HG03520 (cell line): ENCODE results near the gene MCMBP.
"Not testable (repeated sequence)": the region's sequence is repeated elsewhere in the genome, so short reads cannot be mapped to it uniquely, and the experiment has no call there.

ENCODE experiments used
- ATAC-seq: cut with Tn5 transposase; IDR thresholded peaks from one replicate; pipeline ENCODE4 v1.9.1; 2021; ENCODE audit warnings: mild to moderate bottlenecking, moderate library complexity; ENCODE audit not compliant: unreplicated experiment

Gene MCMBP, protein sequence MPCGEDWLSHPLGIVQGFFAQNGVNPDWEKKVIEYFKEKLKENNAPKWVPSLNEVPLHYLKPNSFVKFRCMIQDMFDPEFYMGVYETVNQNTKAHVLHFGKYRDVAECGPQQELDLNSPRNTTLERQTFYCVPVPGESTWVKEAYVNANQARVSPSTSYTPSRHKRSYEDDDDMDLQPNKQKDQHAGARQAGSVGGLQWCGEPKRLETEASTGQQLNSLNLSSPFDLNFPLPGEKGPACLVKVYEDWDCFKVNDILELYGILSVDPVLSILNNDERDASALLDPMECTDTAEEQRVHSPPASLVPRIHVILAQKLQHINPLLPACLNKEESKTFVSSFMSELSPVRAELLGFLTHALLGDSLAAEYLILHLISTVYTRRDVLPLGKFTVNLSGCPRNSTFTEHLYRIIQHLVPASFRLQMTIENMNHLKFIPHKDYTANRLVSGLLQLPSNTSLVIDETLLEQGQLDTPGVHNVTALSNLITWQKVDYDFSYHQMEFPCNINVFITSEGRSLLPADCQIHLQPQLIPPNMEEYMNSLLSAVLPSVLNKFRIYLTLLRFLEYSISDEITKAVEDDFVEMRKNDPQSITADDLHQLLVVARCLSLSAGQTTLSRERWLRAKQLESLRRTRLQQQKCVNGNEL

GRCh38 chr10:119872610-119872859, at the start of gene MCMBP:
Gene MCMBP (minus strand): TSS chr10:119872843. CDS start chr10:119872584, 259 bp downstream.
- ATAC-seq = no peak

- ATAC-seq = no peak
Observed at GRCh38 chr10:119919826-119920225, 47.2 kb upstream of the MCMBP start.

DNA sequence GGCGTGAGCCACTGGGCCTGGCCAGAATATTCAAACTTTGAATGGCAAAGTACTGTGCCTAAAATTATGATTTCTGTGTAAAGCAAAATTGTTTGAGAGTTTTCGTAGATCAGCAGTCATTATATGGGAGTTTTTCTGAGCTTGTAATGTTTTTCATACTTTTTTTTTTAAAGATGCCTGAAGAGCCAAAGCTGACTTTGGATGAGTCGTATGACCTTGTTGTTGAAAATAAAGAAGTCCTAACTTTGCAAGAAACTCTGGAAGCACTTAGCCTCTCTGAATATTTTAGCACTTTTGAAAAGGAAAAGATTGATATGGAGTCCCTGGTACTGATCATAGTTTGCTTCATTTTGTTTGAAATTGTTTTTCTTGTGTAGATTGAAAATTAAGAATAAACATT, 46.6 kb upstream of the MCMBP start:
- no peak for ATAC-seq

DNA sequence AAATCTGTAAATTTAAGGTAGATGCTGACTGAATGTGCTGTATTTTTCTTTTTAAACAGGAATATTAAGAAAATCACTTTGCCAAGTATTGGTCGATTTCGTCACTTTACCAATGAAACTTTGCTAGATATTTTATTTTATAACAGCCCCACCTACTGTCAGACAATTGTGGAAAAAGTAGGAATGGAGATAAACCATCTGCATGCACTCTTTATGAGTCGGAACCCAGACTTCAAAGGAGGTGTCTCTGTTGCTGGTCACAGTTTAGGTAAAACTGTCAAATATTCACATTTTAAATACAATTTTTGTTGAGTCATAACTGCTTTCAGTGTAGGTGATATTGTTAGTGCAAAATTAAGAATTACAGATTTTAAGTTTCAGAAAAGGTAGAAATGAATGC, 45.1 kb upstream of the MCMBP start:
- no peak for ATAC-seq

GRCh38 chr10:119910689-119911088, 38.0 kb upstream of the MCMBP start:
- ATAC-seq = no peak

DNA sequence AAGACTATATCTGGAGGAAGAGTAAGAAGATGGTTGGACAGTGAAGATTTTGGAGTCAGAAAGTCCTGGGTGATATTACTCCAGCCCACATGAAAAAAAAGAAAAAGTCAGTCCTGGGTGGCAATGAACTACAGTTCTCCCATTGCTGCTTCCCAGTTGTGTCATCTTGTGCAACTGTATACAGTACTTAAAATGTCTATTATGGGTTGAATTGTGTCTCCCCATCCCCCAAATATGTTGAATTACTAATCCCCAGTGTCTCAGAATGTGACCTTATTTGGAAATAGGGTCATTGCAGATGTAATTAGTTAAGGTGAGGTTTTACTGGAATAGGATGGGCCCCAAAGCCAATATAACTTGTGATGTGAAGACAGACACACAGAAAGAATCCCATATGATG, 35.5 kb upstream of the MCMBP start:
- ATAC-seq = no peak

DNA sequence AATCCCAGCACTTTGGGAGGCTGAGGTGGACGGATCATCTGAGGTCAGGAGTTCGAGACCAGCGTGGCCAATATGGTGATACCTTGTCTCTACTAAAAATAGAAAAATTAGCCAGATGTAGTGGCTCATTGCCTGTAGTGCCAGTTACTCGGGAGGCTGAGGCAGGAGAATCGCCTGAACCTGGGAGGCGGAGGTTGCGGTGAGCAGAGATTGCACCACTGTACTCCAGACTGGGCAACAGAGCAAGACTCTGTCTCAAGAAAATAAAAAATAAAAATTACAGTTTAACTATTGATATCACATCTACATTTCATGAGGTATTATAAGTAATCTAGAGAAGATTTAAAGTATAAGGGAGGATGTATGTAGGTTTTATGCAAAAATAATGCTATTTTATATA, 35.1 kb upstream of the MCMBP start:
- not testable (repeated sequence) for ATAC-seq

- ATAC-seq = no peak
Observed at GRCh38 chr10:119903946-119904666, 31.5 kb upstream of the MCMBP start.

DNA sequence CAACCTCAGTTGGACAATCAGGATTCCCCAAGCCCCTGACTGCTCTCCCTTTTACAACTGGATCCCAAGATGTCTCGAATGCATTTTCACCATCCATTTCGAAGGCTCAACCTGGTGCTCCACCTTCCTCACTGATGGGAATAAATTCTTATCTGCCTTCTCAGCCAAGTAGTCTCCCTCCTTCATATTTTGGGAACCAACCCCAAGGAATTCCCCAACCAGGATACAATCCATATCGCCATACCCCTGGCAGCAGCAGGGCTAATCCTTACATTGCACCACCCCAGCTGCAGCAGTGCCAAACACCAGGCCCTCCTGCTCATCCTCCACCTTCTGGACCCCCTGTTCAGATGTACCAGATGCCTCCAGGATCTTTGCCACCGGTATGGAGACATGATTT, 25.9 kb upstream of the MCMBP start:
- no peak for ATAC-seq

DNA sequence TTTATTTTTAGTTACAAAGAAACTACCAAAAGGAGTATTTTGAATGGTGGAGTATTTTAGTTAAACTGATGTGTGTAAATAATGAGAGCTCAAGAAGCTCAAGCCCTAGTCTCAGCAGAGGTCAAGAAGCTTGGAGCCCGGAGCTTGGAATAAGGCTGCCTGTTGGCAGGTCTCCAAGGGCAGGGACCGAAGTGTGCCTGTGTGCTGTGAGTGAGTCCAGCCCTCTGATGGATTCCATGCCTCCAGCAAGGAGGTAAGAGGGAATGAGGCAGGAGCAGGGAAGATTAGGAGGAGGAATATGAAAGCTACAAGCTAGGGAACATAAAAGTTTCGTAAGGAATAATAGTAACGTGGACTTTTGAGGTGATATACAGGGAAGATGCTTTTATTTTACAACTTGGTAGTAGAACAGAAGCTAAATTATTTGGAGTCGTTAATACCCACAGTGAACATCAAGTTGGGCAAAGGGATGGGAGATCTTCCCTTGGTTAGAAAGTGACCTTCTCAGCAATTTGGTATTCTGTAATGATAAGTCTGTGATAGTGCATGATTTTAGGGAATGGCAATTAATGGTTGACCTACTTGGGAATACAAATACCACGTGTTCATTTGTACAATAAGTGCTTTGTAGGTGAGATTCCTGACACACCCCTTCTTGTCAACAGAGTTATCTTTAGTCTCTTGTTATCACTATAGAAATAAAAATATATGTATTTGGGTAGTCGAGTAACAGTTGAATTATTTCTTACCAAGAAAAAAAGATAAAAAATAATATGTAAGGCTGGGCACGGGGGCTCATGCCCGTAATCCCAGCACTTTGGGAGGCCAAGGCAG, 24.5 kb upstream of the MCMBP start:
- ATAC-seq = no peak

DNA sequence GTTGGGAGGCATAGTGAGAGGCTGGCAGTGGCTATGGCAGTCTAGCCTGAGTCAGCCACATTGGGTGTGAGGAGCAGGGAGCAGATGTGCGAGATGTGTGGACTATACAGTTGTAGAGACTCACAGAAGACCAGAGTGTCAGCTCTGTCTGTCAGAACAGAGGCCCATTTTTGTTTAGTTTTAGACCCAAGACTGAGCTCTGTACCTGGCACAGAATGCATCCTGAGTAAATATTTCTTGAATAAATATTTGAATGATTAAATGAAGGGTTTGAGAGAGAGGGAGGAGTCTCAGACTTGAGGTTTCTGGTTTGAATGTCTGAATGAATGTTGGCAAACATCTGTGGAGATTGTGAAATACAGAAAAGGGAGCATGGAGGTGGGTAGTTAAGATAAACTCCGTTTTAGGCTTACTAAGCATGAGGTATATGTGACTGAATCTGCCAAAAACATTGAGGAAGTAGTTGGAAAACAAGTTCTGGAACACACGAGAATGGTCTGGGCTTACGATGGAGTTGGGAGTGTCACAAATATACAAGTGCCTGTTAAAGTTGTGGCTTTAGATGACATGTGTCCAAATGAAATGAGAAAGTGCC, 23.5 kb upstream of the MCMBP start:
- no peak for ATAC-seq

GRCh38 chr10:119893845-119894427, 21.3 kb upstream of the MCMBP start:
- no peak for ATAC-seq

GRCh38 chr10:119893074-119893473, 20.4 kb upstream of the MCMBP start:
- ATAC-seq = no peak

DNA sequence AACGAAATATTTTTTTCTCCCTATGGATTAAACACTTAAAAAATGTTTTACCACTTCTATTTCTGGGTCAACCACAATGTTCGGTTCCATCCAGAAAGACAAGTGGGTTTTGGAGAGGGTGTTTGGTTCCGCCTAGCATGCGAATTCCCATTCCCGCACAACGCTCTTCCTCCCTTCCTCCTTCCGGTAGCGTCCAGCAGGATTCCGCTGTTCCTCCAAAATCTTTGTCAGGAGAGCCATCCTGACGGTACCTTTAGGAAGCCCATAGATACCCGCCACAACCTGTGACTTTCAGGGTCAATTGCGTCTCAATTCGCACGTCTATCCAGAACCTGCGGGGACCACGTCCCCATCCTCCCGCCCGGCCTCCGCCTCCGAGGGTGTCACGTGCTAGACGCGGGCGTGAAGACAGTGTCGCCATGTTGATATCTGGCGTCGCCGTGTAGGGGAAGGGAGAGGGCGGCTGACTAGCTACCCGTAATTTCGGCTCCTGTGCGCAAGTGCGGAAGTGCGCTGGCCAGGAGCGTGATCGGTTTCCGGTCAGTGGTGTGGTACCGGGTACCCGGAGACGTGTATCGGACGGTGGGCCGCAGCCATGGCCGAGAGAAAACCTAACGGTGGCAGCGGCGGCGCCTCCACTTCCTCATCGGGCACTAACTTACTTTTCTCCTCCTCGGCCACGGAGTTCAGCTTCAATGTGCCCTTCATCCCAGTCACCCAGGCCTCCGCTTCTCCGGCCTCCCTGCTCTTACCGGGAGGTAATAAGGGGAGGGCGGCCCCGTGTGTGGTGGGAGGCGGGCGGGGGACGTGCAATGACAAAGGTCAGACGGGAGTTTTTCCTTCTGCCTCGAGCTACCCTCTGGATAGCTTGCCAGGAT, 19.8 kb upstream of the MCMBP start, which contains the start of gene SEC23IP:
Gene SEC23IP (plus strand): TSS at position 543 of the 878 bp plus-strand sequence. CDS start 53 bp downstream, at position 596.
- ATAC-seq = peak; percentile 98

DNA sequence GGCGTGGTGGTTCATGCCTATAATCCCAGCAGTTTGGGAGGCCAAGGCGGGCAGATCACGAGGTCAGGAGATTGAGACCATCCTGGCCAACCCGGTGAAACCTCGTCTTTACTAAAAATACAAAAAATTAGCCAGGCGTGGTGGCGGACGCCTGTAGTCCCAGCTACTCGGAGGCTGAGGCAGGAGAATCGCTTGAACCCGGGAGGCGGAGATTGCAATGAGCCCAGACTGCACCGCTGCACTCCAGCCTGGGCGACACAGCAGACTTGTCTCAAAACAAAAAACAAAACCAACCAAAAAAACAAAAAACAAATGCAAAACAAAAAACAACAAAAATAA, 19.2 kb upstream of the MCMBP start:
- ATAC-seq = not testable (repeated sequence)

DNA sequence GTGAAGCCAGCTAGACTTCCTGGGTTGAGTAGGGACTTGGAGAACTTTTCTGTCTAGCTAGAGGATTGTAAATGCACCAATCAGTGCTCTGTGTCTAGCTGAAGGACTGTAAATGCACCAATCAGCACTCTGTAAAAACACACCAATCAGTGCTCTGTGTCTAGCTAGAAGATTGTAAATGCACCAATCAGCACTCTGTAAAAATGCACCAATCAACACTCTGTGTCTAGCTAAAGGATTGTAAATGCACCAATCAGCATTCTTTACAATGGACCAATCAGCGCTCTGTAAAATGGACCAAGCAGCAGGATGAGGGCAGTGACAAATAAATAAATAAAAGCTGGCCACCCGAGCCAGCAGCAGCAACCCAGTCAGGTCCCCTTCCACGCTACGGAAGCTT, 17.7 kb upstream of the MCMBP start:
- not testable (repeated sequence) for ATAC-seq

GRCh38 chr10:119889201-119889600, 16.6 kb upstream of the MCMBP start:
- ATAC-seq = not testable (repeated sequence)

- not testable (repeated sequence) for ATAC-seq
Observed at GRCh38 chr10:119888715-119889114, 16.1 kb upstream of the MCMBP start.

- ATAC-seq = not testable (repeated sequence)
Observed at GRCh38 chr10:119886070-119886469, 13.4 kb upstream of the MCMBP start.
